BLaER1 treated with 17β-estradiol and CSF1 and Interleukin-3, amounts not matched to agents 10 nM and 100 nM (cell line): ENCODE measurements around the gene USP47.

Experiments used
- H3K27ac ChIP-seq, 11 experiments: shearing (Covaris generic); formaldehyde crosslinking; 2 replicates each; pipeline ENCODE4 v1.8.1; 2022
- H3K27me3 ChIP-seq, 11 experiments: shearing (Covaris generic); formaldehyde crosslinking; 2 replicates each; pipeline ENCODE4 v1.8.1; 2022
- H3K36me3 ChIP-seq, 11 experiments: shearing (Covaris generic); formaldehyde crosslinking; 2 replicates each; pipeline ENCODE4 v1.8.1; 2022
- H3K4me1 ChIP-seq, 10 experiments: shearing (Covaris generic); formaldehyde crosslinking; 2 replicates each; pipeline ENCODE4 v1.8.1; 2022
- H3K4me2 ChIP-seq, 11 experiments: shearing (Covaris generic); formaldehyde crosslinking; 2 replicates each; pipeline ENCODE4 v1.8.1; 2022
- H3K4me3 ChIP-seq, 10 experiments: shearing (Covaris generic); formaldehyde crosslinking; 2 replicates each; pipeline ENCODE4 v1.8.1; 2022
- H3K9ac ChIP-seq, 11 experiments: shearing (Covaris generic); formaldehyde crosslinking; 2 replicates each; pipeline ENCODE4 v1.8.1; 2022
- H3K9me3 ChIP-seq, 11 experiments: shearing (Covaris generic); formaldehyde crosslinking; replicated peaks in 1 of 11; 2 replicates each; pipeline ENCODE4 v1.8.1; 2022
- H4K20me1 ChIP-seq, 11 experiments: shearing (Covaris generic); formaldehyde crosslinking; 2 replicates each; pipeline ENCODE4 v1.8.1; 2022
- Cebpa-rat ChIP-seq, 11 experiments: shearing (Covaris generic); IDR thresholded peaks; 2 replicates each; pipeline ENCODE4 v1.8.1; 2022

Gene USP47

DNA sequence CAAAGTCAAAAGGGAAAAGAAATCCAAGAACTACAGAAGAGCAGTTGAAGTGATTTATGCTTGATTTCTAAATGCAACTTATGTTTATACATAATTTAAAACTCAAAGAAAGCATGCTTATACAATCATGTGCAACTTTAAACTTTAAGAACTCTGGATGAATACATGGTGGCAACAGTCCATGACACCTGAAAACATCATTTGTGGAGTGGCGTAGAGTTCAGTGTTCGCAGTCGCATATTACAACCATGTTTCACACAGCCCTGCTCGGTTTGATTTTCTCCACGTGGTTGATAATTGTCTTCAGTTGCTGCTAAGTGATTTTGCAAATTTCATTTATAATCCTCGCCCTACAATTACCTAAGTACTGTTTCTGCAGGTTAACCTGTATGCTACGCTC, 121.3 kb downstream of the USP47 start:
- Histone ChIP-seq H4K20me1 (no peaks in the 10 kb centered on the region; a peak in 3 of 22 replicates), H3K4me2 (no peak overlapping the region), H3K4me3 (no peak overlapping the region), H3K27ac (no peak overlapping the region), H3K9me3 (peaks cover 0 to 8% (median 0%) of the 10 kb centered on the region in 11 experiments; a peak in 1 of 22 replicates), H3K27me3 (no peaks in the 10 kb centered on the region), H3K36me3 (peaks cover 5 to 17% (median 10%) of the 10 kb centered on the region in 11 experiments; a peak in 16 of 22 replicates), H3K9ac (no peak overlapping the region), H3K4me1 (peaks cover 5 to 22% (median 14%) of the 10 kb centered on the region in 10 experiments; a peak in 17 of 20 replicates)
- TF ChIP-seq Cebpa-rat (IDR thresholded peaks at IDR 0.05): no peak

DNA sequence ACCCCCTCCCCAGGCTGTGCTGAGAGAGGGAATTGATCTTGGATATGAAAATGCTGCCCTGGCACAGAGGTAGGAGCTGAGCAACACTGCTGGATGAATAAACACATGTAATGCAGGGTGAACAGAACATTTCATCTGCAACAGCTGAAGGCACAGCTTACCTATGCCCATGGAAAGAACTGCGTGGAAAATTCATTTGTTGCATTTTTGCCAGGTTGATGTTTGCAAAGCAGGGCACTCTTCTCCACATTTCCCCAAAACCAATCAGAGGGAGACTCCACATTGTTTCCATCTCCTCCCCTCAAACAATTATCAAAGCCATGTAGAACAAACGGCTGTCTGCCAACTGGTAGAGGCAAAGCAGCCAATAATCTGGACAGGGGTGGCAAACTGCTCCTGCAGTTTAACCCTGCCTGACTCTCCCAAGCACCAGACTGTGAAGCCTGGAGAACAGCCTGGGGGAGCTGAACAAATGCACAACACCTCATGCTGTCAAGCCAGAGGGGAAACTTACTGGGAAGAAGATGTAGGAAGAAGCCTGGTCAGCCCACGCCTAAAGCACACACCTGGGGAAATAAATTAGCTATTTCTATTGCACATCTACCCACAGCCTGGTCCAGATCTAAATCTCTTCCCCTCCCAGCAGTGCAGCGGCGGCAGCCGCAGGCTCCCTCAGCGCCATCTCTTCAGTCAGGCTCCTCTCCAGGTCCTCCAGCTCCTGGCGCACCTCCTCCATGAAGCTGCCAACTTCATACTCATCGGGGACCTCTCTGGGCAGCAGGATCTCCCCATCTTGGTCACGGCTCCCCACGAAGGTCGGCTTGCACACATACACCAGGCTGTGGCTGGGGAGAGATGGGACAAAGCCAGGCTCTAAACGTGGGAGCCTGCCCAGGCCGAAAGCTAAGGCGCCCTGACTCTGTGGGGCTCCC, 122.3 kb downstream of the USP47 start:
- Histone ChIP-seq H3K27ac (no peak overlapping the region), H3K36me3 (peaks cover 0 to 8% (median 0%) of the 10 kb centered on the region in 11 experiments; a peak in 4 of 22 replicates), H3K9ac (no peak overlapping the region), H3K4me2 (no peak overlapping the region), H3K4me1 (peaks cover 5 to 22% (median 14%) of the 10 kb centered on the region in 10 experiments; a peak in 17 of 20 replicates), H3K27me3 (no peaks in the 10 kb centered on the region), H3K9me3 (peaks cover 0 to 8% (median 0%) of the 10 kb centered on the region in 11 experiments; a peak in 1 of 22 replicates), H3K4me3 (no peak overlapping the region), H4K20me1 (no peaks in the 10 kb centered on the region; a peak in 3 of 22 replicates)
- no peak for TF ChIP-seq Cebpa-rat (IDR thresholded peaks at IDR 0.05)

DNA sequence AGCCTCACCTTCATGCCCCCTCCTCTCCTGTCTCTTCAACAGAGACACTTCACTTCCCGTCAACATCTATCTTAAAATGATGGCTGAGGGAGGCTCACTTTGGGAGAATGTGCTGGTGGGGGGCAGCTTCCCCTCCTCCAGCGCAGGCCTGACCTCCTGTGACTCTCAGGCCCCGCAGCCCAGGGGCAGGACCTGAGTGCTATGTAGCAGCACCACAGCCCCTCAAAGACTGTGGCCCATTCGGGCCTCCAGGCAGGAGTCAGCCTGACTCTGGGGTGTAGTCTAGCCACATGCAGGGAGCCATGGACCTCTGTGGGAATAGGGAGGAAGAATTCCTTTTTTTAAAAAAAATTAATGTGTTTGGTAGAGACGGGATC, 123.0 kb downstream of the USP47 start:
- H4K20me1 ChIP-seq: no peaks in the 10 kb centered on the region; a peak in 3 of 22 replicates
- peaks cover 0 to 2% (median 0%) of the 10 kb centered on the region in 11 experiments; a peak in 1 of 22 replicates for H3K36me3 ChIP-seq
- no peak overlapping the region for H3K9ac ChIP-seq
- TF ChIP-seq Cebpa-rat (IDR thresholded peaks at IDR 0.05): no peak
- H3K4me3 ChIP-seq: no peak overlapping the region
- H3K9me3 ChIP-seq: peaks cover 0 to 8% (median 0%) of the 10 kb centered on the region in 11 experiments; a peak in 1 of 22 replicates
- peaks cover 5 to 17% (median 11%) of the 10 kb centered on the region in 10 experiments; a peak in 17 of 20 replicates for H3K4me1 ChIP-seq
- H3K4me2 ChIP-seq: no peak overlapping the region
- H3K27ac ChIP-seq: no peak overlapping the region
- no peaks in the 10 kb centered on the region for H3K27me3 ChIP-seq

DNA sequence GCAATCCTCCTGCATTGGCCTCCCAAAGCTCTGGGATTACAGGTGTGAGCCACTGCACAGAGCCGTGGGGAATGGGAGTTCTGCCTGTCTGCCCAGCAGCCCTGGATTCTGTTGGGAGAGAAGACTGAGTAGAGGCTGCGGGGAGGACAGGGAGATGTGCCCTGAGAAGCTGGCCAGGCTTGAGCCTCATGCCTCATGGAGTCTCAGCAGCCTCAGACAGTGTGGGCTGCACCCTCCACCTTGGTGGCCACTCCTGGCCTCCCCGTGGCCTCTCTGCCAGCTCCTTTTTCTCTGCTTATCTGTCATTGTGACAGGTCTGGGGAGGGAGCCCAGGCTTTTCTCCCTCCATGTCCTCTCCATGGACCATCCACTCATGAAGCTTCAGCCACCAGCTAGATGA, 123.4 kb downstream of the USP47 start:
- Histone ChIP-seq H3K27me3 (no peaks in the 10 kb centered on the region), H3K9me3 (peaks cover 0 to 8% (median 0%) of the 10 kb centered on the region in 11 experiments; a peak in 1 of 22 replicates), H3K27ac (no peak overlapping the region)

DNA sequence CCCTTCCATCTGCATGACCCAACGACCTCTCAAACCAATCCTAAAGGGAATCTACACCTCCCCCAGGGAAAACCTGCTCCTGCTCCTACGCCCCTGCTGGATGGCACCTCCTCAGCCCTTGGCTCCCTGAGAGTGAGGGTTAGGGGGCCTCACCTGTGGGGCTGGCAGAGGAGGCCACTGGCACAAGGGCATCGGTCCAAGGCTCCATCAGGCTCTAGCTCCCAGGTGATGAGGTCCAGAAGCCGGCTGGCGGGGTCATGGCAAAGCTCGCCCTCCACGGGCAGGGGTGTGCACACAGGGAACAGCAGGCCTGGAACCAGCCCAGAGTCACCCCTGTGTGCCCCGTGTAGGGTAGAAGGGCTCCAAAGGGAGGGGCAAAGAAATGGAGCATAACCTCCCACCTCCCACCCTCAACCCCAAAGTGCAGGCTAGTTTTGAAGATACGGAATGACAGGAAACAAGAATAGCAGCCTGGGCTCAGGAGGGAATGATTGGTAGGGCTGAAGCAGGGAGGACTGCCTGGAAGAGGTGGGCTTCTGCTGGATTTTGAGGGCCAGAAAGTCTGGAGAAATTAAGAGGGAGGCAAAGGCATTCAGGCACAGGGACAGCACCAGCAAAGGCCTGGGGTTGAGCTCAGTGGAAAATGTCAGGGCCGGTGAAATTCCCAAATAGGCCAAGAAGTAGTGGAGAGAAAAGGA, 124.0 kb downstream of the USP47 start:
- no peaks in the 10 kb centered on the region for H3K36me3 ChIP-seq
- no peaks in the 10 kb centered on the region; a peak in 2 of 22 replicates for H4K20me1 ChIP-seq
- H3K9me3 ChIP-seq: peaks cover 0 to 8% (median 0%) of the 10 kb centered on the region in 11 experiments; a peak in 1 of 22 replicates
- H3K4me2 ChIP-seq: no peak overlapping the region
- H3K27me3 ChIP-seq: no peaks in the 10 kb centered on the region
- no peak overlapping the region for H3K27ac ChIP-seq
- peaks cover 0 to 7% (median under 1%) of the 10 kb centered on the region in 10 experiments; a peak in 11 of 20 replicates for H3K4me1 ChIP-seq
- H3K4me3 ChIP-seq: no peak overlapping the region
- no peak overlapping the region for H3K9ac ChIP-seq
- no peak for TF ChIP-seq Cebpa-rat (IDR thresholded peaks at IDR 0.05)

More for the DNA sequence above, 123.4 kb downstream of the USP47 start:
- H3K9ac ChIP-seq: no peak overlapping the region
- H3K4me1 ChIP-seq: peaks cover under 1 to 13% (median 7%) of the 10 kb centered on the region in 10 experiments; a peak in 17 of 20 replicates
- H3K4me2 ChIP-seq: no peak overlapping the region
- TF ChIP-seq Cebpa-rat (IDR thresholded peaks at IDR 0.05): no peak
- H3K36me3 ChIP-seq: no peaks in the 10 kb centered on the region
- H3K4me3 ChIP-seq: no peak overlapping the region
- H4K20me1 ChIP-seq: no peaks in the 10 kb centered on the region; a peak in 3 of 22 replicates

DNA sequence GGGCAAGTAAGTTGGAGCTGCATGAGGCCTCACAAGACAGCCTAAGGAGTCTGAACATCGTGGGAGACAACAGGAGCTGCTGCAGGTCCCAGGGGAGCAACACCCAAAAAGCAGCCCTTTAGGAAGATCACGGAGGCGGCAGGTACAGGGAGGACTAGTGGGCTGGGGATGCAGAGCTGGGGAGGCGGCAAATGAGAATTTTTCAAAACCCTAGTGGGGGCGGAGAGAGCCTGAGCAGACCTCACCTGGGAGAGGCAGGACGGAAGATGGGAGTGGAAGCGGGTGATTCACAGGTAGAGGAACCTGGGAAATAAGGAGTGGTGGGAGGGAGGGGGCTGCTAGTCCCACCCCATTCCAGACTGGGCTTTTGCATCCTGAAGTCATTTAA, 124.6 kb downstream of the USP47 start:
- H3K9ac ChIP-seq: no peak overlapping the region
- no peaks in the 10 kb centered on the region; a peak in 2 of 22 replicates for H4K20me1 ChIP-seq
- H3K4me2 ChIP-seq: no peak overlapping the region
- no peak overlapping the region for H3K27ac ChIP-seq
- H3K27me3 ChIP-seq: no peaks in the 10 kb centered on the region
- no peak overlapping the region for H3K4me3 ChIP-seq
- TF ChIP-seq Cebpa-rat (IDR thresholded peaks at IDR 0.05): no peak
- no peaks in the 10 kb centered on the region for H3K36me3 ChIP-seq
- peaks cover 0 to 5% (median 0%) of the 10 kb centered on the region in 11 experiments; a peak in 1 of 22 replicates for H3K9me3 ChIP-seq
- H3K4me1 ChIP-seq: 0 out of 20 replicates have a peak, but pooled peaks cover 0 to 3% (median 0%) of the 10 kb centered on the region in 10 experiments

DNA sequence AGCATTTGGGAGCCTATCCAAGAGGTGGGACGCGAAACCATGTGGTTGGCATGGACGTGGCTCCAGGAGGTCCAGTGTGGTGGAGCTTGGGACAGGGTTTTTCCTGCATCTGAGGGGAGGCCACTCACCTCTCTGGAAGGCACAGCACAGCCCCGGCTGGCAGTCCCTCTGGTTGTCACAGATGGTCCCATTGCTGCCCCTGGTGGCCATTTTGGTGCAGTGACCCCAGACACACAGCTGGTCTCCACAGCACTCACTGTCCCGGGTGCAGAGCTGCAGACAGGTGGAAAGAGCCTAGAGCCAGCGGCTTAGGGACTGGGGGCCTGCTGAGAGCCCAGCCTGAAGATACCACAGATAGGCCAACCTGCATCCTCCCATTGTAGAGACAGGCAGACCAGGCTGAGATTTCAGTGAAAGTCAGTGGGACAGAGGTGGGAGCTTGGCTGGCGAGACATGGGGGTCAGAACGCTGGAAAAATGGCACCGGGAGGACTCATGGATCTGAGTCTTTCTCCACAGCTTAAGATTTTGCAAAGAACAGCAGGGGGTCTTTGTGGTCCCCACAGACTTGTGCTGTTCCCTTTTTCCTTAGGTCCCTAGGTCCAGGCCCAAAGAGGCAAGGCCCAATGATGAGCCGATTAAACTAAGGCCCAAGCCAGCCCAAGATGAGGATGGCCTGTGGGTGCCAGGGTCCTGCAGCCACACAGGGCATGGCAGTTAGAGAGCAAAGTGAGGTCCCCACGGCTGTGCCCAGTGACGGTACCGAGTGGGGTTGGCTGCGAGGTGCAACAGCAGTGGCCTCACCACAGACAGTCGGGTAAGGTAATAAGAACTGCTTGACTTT, 125.3 kb downstream of the USP47 start:
- Histone ChIP-seq H3K36me3 (no peaks in the 10 kb centered on the region), H3K27ac (no peak overlapping the region), H3K9me3 (no peaks in the 10 kb centered on the region), H3K4me3 (no peak overlapping the region), H4K20me1 (no peaks in the 10 kb centered on the region; a peak in 2 of 22 replicates), H3K9ac (no peak overlapping the region), H3K27me3 (no peaks in the 10 kb centered on the region), H3K4me2 (no peak overlapping the region), H3K4me1 (no peaks in the 10 kb centered on the region)
- no peak for TF ChIP-seq Cebpa-rat (IDR thresholded peaks at IDR 0.05)

DNA sequence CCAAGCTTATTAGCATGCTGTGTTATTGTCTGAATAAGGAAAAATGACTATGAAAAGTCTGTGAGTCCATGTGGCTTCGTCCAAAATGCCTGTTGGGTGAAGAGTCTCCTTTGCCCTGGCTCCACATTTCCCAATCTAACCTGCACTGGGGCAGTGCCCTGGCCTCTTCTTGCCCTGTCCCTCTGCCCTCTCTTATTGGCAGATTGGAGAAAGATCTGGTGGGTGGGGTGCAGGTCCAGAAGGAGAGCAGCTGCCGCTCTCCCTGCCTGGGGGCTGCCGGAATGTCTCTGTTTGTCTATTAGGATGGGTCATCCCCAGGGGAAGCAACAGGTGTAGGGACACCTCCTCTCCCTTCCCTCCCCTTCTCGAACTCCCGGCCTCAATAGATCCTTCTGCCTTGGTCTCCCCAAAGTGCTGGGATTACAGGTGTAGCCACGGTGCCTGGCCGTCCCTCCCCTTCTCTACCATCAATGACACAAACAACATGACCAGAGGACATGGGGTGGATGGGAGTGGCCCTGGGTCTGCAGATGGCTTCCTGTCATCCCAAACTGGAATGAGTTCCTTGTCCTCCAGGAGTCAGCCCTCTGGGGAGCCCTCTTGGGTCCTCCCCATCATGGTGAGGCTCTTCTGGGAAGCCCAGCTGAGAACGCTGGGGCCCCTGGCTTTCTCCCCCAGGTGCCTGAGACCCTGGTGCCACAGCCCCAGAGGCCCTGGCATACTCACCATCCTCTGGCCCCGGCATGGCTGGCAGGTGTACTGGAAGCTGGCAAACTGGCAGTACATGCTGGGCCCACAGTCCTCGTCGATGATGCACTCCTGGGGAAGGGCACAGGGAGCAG, 126.1 kb downstream of the USP47 start:
- Histone ChIP-seq H3K4me2 (no peak overlapping the region), H3K27me3 (no peaks in the 10 kb centered on the region), H3K9ac (no peak overlapping the region), H4K20me1 (no peaks in the 10 kb centered on the region; a peak in 2 of 22 replicates), H3K27ac (no peak overlapping the region), H3K4me3 (no peak overlapping the region), H3K4me1 (no peaks in the 10 kb centered on the region), H3K36me3 (no peaks in the 10 kb centered on the region), H3K9me3 (no peaks in the 10 kb centered on the region)
- TF ChIP-seq Cebpa-rat (IDR thresholded peaks at IDR 0.05): no peak
